Astrocyte (in vitro differentiated cells and primary cell): ENCODE measurements around the gene SUPT3H. TPM values are rescaled to one million over a fixed set of nuclear protein-coding genes. Genes with fewer than 3 reads are reported as not detected.

ENCODE experiments used
- DNase-seq: peaks from one replicate; pipeline ENCODE4 v3.0.0-alpha.2; 2010; ENCODE audit warnings: low read depth
- FAIRE-seq: peaks from 2 replicates; lab custom pipeline; 2011; peaks lifted over from hg19 to GRCh38; lab: Jason Lieb, UNC
- H2AFZ ChIP-seq: 2 replicates; pipeline ENCODE4 v1.6.0; 2012; ENCODE audit warnings: low read depth, low read length, inconsistent platforms
- H3K27ac ChIP-seq: 2 replicates; pipeline ENCODE4 v1.5.1; 2011; ENCODE audit warnings: low read depth, low read length, inconsistent platforms
- H3K27me3 ChIP-seq: 2 replicates; pipeline ENCODE4 v1.6.0; 2011; ENCODE audit warnings: low read length, inconsistent platforms; ENCODE audit not compliant: insufficient read depth
- H3K36me3 ChIP-seq: 2 replicates; pipeline ENCODE4 v1.5.1; 2011; ENCODE audit warnings: low read length, inconsistent platforms; ENCODE audit not compliant: insufficient read depth
- H3K4me1 ChIP-seq: 2 replicates; pipeline ENCODE4 v1.5.1; 2011; ENCODE audit warnings: low read length, inconsistent platforms; ENCODE audit not compliant: insufficient read depth
- H3K4me2 ChIP-seq: 2 replicates; pipeline ENCODE4 v1.6.0; 2012; ENCODE audit warnings: low read length, inconsistent platforms
- H3K4me3 ChIP-seq: 2 replicates; pipeline ENCODE4 v1.5.1; 2011; ENCODE audit warnings: low read depth, mild to moderate bottlenecking, low read length, inconsistent platforms; ENCODE audit not compliant: insufficient read depth
- H3K79me2 ChIP-seq: 2 replicates; pipeline ENCODE4 v1.6.0; 2012; ENCODE audit warnings: mild to moderate bottlenecking, low read length, inconsistent platforms; ENCODE audit not compliant: insufficient read depth
- H3K9ac ChIP-seq: 2 replicates; pipeline ENCODE4 v1.6.0; 2012; ENCODE audit warnings: mild to moderate bottlenecking, low read length, inconsistent platforms
- H3K9me3 ChIP-seq: 2 replicates; pipeline ENCODE4 v1.5.1; 2012; ENCODE audit warnings: low read depth, mild to moderate bottlenecking, low read length, inconsistent platforms; ENCODE audit not compliant: insufficient read depth
- H4K20me1 ChIP-seq: 2 replicates; pipeline ENCODE4 v1.6.0; 2012; ENCODE audit warnings: low read length, inconsistent platforms; ENCODE audit not compliant: insufficient read depth
- H3K27ac Mint-ChIP-seq: one replicate; pipeline ENCODE4 v1.8.0; 2021; ENCODE audit warnings: mild to moderate bottlenecking, mixed read lengths; ENCODE audit not compliant: unreplicated experiment
- H3K27me3 Mint-ChIP-seq: one replicate; pipeline ENCODE4 v1.8.0; 2021; ENCODE audit warnings: low read depth, mixed read lengths; ENCODE audit not compliant: unreplicated experiment
- H3K36me3 Mint-ChIP-seq: one replicate; pipeline ENCODE4 v1.8.0; 2021; ENCODE audit warnings: low read depth, mixed read lengths; ENCODE audit not compliant: unreplicated experiment
- H3K4me1 Mint-ChIP-seq: one replicate; pipeline ENCODE4 v1.8.0; 2021; ENCODE audit warnings: low read depth, mixed read lengths; ENCODE audit not compliant: unreplicated experiment
- H3K4me3 Mint-ChIP-seq: one replicate; pipeline ENCODE4 v1.8.0; 2021; ENCODE audit warnings: mild to moderate bottlenecking, moderate library complexity, mixed read lengths; ENCODE audit not compliant: unreplicated experiment
- H3K9me3 Mint-ChIP-seq: one replicate; pipeline ENCODE4 v1.8.0; 2021; ENCODE audit warnings: mild to moderate bottlenecking, mixed read lengths; ENCODE audit not compliant: unreplicated experiment
- CTCF ChIP-seq: IDR thresholded peaks from 2 replicates; pipeline ENCODE4 v1.5.1; 2011; ENCODE audit warnings: low read depth, mild to moderate bottlenecking, inconsistent platforms, low read length, moderate library complexity; ENCODE audit not compliant: insufficient read depth
- EZH2 ChIP-seq: IDR thresholded peaks from 2 replicates; pipeline ENCODE4 v1.6.1; 2012; ENCODE audit warnings: mild to moderate bottlenecking, low read length, inconsistent platforms; ENCODE audit not compliant: insufficient read depth
- total RNA-seq: library from RNA; stranded (reverse); gene quantifications from 2 replicates; pipeline ENCODE4 v1.2.1, GENCODE V29; 2021

Gene SUPT3H
- total RNA-seq, 1 donor from 2014 or later, result 12.4 TPM

- FAIRE-seq, result no peak
Measured at GRCh38 chr6:44797746-44798145, 580.0 kb downstream of the SUPT3H start.

GRCh38 chr6:44795326-44795725 is 582.4 kb downstream of the SUPT3H start:
- Histone ChIP-seq H3K9me3 (no peaks in the 10 kb centered on the region), H3K27me3 (no peaks in the 10 kb centered on the region), H3K4me1 (peaks cover 4% of the 10 kb centered on the region), H3K9ac (no peak overlapping the region), H3K4me2 (no peak overlapping the region), H3K79me2 (no peaks in the 10 kb centered on the region), H2AFZ (no peak overlapping the region), H3K4me3 (no peak overlapping the region), H3K27ac (no peak overlapping the region), H4K20me1 (no peaks in the 10 kb centered on the region), H3K36me3 (no peaks in the 10 kb centered on the region)
- Mint-ChIP-seq H3K27ac (no peak overlapping the region), H3K9me3 (peaks cover 2% of the 10 kb centered on the region), H3K36me3 (no peaks in the 10 kb centered on the region), H3K4me1 (no peaks in the 10 kb centered on the region), H3K4me3 (no peak overlapping the region), H3K27me3 (peaks cover 22% of the 10 kb centered on the region)
- FAIRE-seq (no peak), DNase-seq (no peak)
- TF ChIP-seq EZH2 (no peak), CTCF (no peak)

More at GRCh38 chr6:44797746-44798145, 580.0 kb downstream of the SUPT3H start:
- no peak for TF ChIP-seq CTCF
- TF ChIP-seq EZH2, result no peak
- Histone ChIP-seq H3K4me1 (peaks cover 4% of the 10 kb centered on the region), H3K4me3 (no peak overlapping the region), H3K27me3 (no peaks in the 10 kb centered on the region), H3K79me2 (no peaks in the 10 kb centered on the region), H3K27ac (no peak overlapping the region), H3K9ac (no peak overlapping the region), H3K4me2 (no peak overlapping the region), H4K20me1 (no peaks in the 10 kb centered on the region), H2AFZ (no peak overlapping the region), H3K9me3 (no peaks in the 10 kb centered on the region), H3K36me3 (no peaks in the 10 kb centered on the region)
- Mint-ChIP-seq H3K4me1 (no peaks in the 10 kb centered on the region), H3K27me3 (peaks cover 26% of the 10 kb centered on the region), H3K4me3 (no peak overlapping the region), H3K9me3 (peaks cover 2% of the 10 kb centered on the region), H3K36me3 (peaks cover 5% of the 10 kb centered on the region), H3K27ac (no peak overlapping the region)
- DNase-seq, result no peak

GRCh38 chr6:44789806-44790205 is 587.9 kb downstream of the SUPT3H start:
- Mint-ChIP-seq H3K27me3 (peaks cover 14% of the 10 kb centered on the region), H3K36me3 (no peaks in the 10 kb centered on the region), H3K27ac (no peak overlapping the region), H3K4me3 (no peak overlapping the region), H3K4me1 (no peaks in the 10 kb centered on the region), H3K9me3 (peaks cover 3% of the 10 kb centered on the region)
- no peaks in the 10 kb centered on the region for H4K20me1 ChIP-seq
- H2AFZ ChIP-seq, result no peak overlapping the region
- no peak overlapping the region for H3K9ac ChIP-seq
- H3K27ac ChIP-seq, result no peak overlapping the region
- H3K36me3 ChIP-seq, result no peaks in the 10 kb centered on the region
- FAIRE-seq, result no peak
- no peak overlapping the region for H3K4me2 ChIP-seq
- no peaks in the 10 kb centered on the region for H3K27me3 ChIP-seq
- DNase-seq, result no peak
- H3K9me3 ChIP-seq, result no peaks in the 10 kb centered on the region
- H3K4me1 ChIP-seq, result no peaks in the 10 kb centered on the region
- TF ChIP-seq EZH2 (no peak), CTCF (no peak)
- no peaks in the 10 kb centered on the region for H3K79me2 ChIP-seq
- H3K4me3 ChIP-seq, result no peak overlapping the region
